K562 (cell line): Measurements from ENCODE around the gene USP10. TPM values are rescaled to one million over a fixed set of nuclear protein-coding genes. Genes with fewer than 3 reads are reported as not detected.

ENCODE experiments used
- ATAC-seq: fragments of 200-7000 bp; cut with Tn5 transposase; 3 replicates; pipeline ENCODE4 v1.9.1; 2020; ENCODE audit warnings: moderate library complexity
- BruUV-seq: library from RNA; stranded (reverse); fragments of 400-500 nt; replicated peaks from 2 replicates; lab custom pipeline; 2021; lab: Mats Ljungman, UMichigan
- CTCF ChIA-PET: fragments of 300-600 bp; formaldehyde crosslinking; extraction: SDS; loops from one replicate; lab custom pipeline; 2021; ENCODE audit warnings: low intra/inter-chr PET ratio; lab: Yijun Ruan, JAX
- POLR2A ChIA-PET: fragments of 300-600, 350-650 bp; sonication (Branson Sonifier 250); formaldehyde crosslinking; extraction: SDS; loops from one replicate; lab custom pipeline; 2021; ENCODE audit warnings: antibody characterized with exemption, inconsistent platforms; lab: Yijun Ruan, JAX
- DNase-seq, 4 experiments: peaks; one replicate each; pipeline versions ENCODE4 v3.0.0 to v3.0.0-alpha.2; 2011 to 2018; ENCODE audit warnings: low spot score in 3 of 4, mixed read lengths in 3 of 4; ENCODE audit errors: extremely low read depth in 1 of 4
- FAIRE-seq: peaks from 2 replicates; lab custom pipeline; 2011; peaks lifted over from hg19 to GRCh38; lab: Jason Lieb, UNC
- H2AFZ ChIP-seq: 2 replicates; pipeline ENCODE4 v1.6.0; 2011; ENCODE audit warnings: low read depth, low read length, control low read depth, inconsistent platforms
- H3K27ac ChIP-seq: fragments of 200-600 bp; 3 replicates; pipeline ENCODE4 v1.8.0; 2011; ENCODE audit warnings: low read depth, mild to moderate bottlenecking, control low read depth, inconsistent platforms, low read length, moderate library complexity, mixed read lengths; ENCODE audit errors: extremely low read depth
- H3K27me3 ChIP-seq, 2 experiments: fragments of 300-600 bp in 1 of 2; 2 replicates in 1 of 2; 3 replicates in 1 of 2; pipeline versions ENCODE4 v1.6.0 to v1.8.0; 2011; ENCODE audit warnings: inconsistent platforms in 2 of 2, low read length in 2 of 2, mild to moderate bottlenecking in 1 of 2, mixed read lengths in 1 of 2, moderate library complexity in 1 of 2; ENCODE audit not compliant: control insufficient read depth in 2 of 2, insufficient read depth in 2 of 2
- H3K36me3 ChIP-seq: fragments of 300-600 bp; 3 replicates; pipeline ENCODE4 v1.8.0; 2011; ENCODE audit warnings: mild to moderate bottlenecking, low read length, inconsistent platforms; ENCODE audit not compliant: control insufficient read depth, insufficient read depth
- H3K4me1 ChIP-seq, 2 experiments: fragments of 200-600 bp in 1 of 2; replicated peaks in 1 of 2; 2 replicates in 1 of 2; 3 replicates in 1 of 2; pipeline versions ENCODE4 v1.5.1 to v1.8.0; 2011; ENCODE audit warnings: inconsistent platforms in 2 of 2, low read length in 2 of 2, mild to moderate bottlenecking in 1 of 2, mixed read lengths in 1 of 2, moderate library complexity in 1 of 2; ENCODE audit not compliant: control insufficient read depth in 2 of 2, insufficient read depth in 2 of 2
- H3K4me2 ChIP-seq: 2 replicates; pipeline ENCODE4 v1.6.1; 2011; ENCODE audit warnings: low read length, control low read depth, inconsistent platforms, mixed read lengths; ENCODE audit not compliant: insufficient read depth
- H3K4me3 ChIP-seq: fragments of 200-600 bp; sonication (generic), shearing (Covaris generic); 2 replicates; pipeline ENCODE4 v1.5.1; 2016; ENCODE audit warnings: control low read depth, inconsistent platforms
- H3K79me2 ChIP-seq: fragments of 200-600 bp; 3 replicates; pipeline ENCODE4 v1.8.0; 2011; ENCODE audit warnings: low read length, inconsistent platforms; ENCODE audit not compliant: control insufficient read depth, insufficient read depth
- H3K9ac ChIP-seq, 2 experiments: 2 replicates each; pipeline versions ENCODE4 v1.6.0 to v1.6.1; 2011; ENCODE audit warnings: low read depth in 2 of 2, low read length in 2 of 2, control low read depth in 1 of 2, inconsistent platforms in 1 of 2, mild to moderate bottlenecking in 1 of 2, mixed read lengths in 1 of 2; ENCODE audit not compliant: insufficient read depth in 1 of 2
- H3K9me1 ChIP-seq: one replicate; pipeline ENCODE4 v1.6.0; 2011; ENCODE audit warnings: inconsistent platforms, mild to moderate bottlenecking, low read length, moderate library complexity; ENCODE audit not compliant: control insufficient read depth, insufficient read depth
- H3K9me3 ChIP-seq: replicated peaks from 2 replicates; pipeline ENCODE4 v1.5.1; 2011; ENCODE audit warnings: low read depth, low read length, inconsistent platforms; ENCODE audit not compliant: control insufficient read depth, insufficient read depth
- H4K20me1 ChIP-seq: replicated peaks from 2 replicates; pipeline ENCODE4 v1.6.1; 2011; ENCODE audit warnings: low read length, inconsistent platforms, mixed read lengths; ENCODE audit not compliant: control insufficient read depth, insufficient read depth
- ADNP ChIP-seq: fragments of 200-800 bp; sonication (Bioruptor generic); IDR thresholded peaks from 2 replicates; pipeline ENCODE4 v1.6.1; 2016; ENCODE audit warnings: missing genetic modification characterization, missing compliant biosample characterization
- BCOR ChIP-seq: fragments of 450-650 bp; IDR thresholded peaks from 2 replicates; pipeline ENCODE4 v1.6.1; 2016
- CBX1 ChIP-seq: sonication (generic); IDR thresholded peaks from 2 replicates; pipeline ENCODE4 v1.6.1; 2016; ENCODE audit warnings: antibody characterized with exemption, low read depth, mild to moderate bottlenecking
- CHD4 ChIP-seq: fragments of 200-600 bp; sonication (generic); IDR thresholded peaks from 3 replicates; pipeline ENCODE4 v1.6.1; 2012; ENCODE audit warnings: low read depth, mild to moderate bottlenecking, mixed read lengths, low read length, inconsistent platforms; ENCODE audit not compliant: insufficient read depth, insufficient replicate concordance, poor library complexity, severe bottlenecking
- HDAC2 ChIP-seq: fragments of 450-650 bp; IDR thresholded peaks from 2 replicates; pipeline ENCODE4 v1.6.1; 2016; ENCODE audit warnings: mild to moderate bottlenecking
- KDM1A ChIP-seq, 2 experiments: fragments of 450-650 bp; IDR thresholded peaks; 2 replicates each; pipeline ENCODE4 v1.6.1; 2016; ENCODE audit warnings: mild to moderate bottlenecking in 2 of 2
- NUFIP1 ChIP-seq: fragments of 450-650 bp; IDR thresholded peaks from 2 replicates; pipeline ENCODE4 v1.6.1; 2018; ENCODE audit not compliant: partially characterized antibody
- RBM25 ChIP-seq: fragments of 200-400 bp; formaldehyde crosslinking; IDR thresholded peaks from 2 replicates; pipeline ENCODE4 v1.6.1; 2018; ENCODE audit warnings: low read length, low read depth, moderate library complexity; ENCODE audit not compliant: severe bottlenecking
- RCOR1 ChIP-seq, 2 experiments: IDR thresholded peaks; 2 replicates each; pipeline ENCODE4 v1.6.1; 2012; ENCODE audit warnings: low read depth in 2 of 2, low read length in 2 of 2, borderline replicate concordance in 1 of 2, improper control_type of control experiment in 1 of 2
- SP1 ChIP-seq: sonication (generic); formaldehyde crosslinking; IDR thresholded peaks from 2 replicates; pipeline ENCODE4 v1.8.1; 2022; ENCODE audit warnings: mild to moderate bottlenecking, missing genetic modification reagents
- WGBS: fragments of 100-300 bp; shearing (Covaris generic); methylation state at CpG from one replicate; pipeline ENCODE4 v1.1.6; 2016; ENCODE audit warnings: low coverage, mixed read lengths; ENCODE audit not compliant: insufficient coverage; ENCODE audit errors: missing lambda C conversion rate; 5-methylcytosine and 5-hydroxymethylcytosine counted together
- in situ Hi-C: fragments of 300-500 bp; cut with MboI; formaldehyde crosslinking; loops from 4 replicates; pipeline ENCODE4 v1.15.0; 2018; ENCODE audit warnings: inconsistent platforms, mixed read lengths
- intact Hi-C: fragments of 100-400 bp; cut with micrococcal nuclease; formaldehyde crosslinking; loops from 2 replicates; pipeline ENCODE4 v1.14.2; 2022
- polyA plus RNA-seq, 8 experiments: library from polyadenylated mRNA; depleted of rRNA in 4 of 8; stranded (reverse) in 5 of 8; unstranded in 3 of 8; fragments of >200 nt; fragmentation: Nextera tagmentation in 2 of 8; fragmentation: Illumina TruSeq in 1 of 8; extraction: Ambion mirVana in 2 of 8; extraction: Trizol in 1 of 8; gene quantifications; 2 replicates each; pipeline versions ENCODE4 v1.2.1 to v1.2.3, GENCODE V29; 2011 to 2014; ENCODE audit warnings: inconsistent platforms in 1 of 8, missing spikeins in 1 of 8
- total RNA-seq, 7 experiments: library from RNA; depleted of rRNA in 6 of 7; stranded (reverse); fragments of >200 nt in 6 of 7; fragmentation: Illumina TruSeq in 2 of 7; extraction: Trizol in 2 of 7; gene quantifications; 2 replicates each; pipeline versions ENCODE4 v1.2.1 to v1.2.3, GENCODE V29; 2011 to 2021; ENCODE audit warnings: low replicate concordance in 1 of 7

Gene USP10
- total and polyA plus RNA-seq, 9 of the 15 experiments (the other 6 are each of a cell fraction or from before 2014, with no cell fraction given): 61.7 to 197 (median 116) TPM

DNA sequence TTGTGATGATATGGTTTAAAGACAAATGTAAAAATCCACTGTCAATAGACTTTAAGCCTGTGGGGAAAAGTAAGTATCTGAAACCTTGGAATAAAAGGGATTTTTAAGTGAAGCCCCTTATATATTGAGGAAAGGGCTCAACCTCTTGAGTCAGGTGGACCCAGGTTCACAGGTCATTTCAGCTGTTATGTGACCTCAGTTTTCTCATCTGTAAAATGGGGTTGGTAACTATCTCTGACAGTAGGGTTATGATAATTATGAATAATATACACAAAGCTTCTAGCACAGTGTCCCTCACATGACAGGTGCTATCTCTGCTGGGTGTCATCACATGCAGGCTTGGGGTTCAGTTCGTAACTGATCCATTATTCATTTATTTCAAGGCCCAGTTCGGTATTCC is 57.0 kb downstream of the USP10 start:
- DNase-seq (no peak), FAIRE-seq (no peak), ATAC-seq (no peak)
- ChIA-PET CTCF (interaction anchor here (0.6 to 1.7 kb wide), 3 partner anchors 196 to 226 kb away, joined by 3 to 4 read pairs (median 3); no protein-coding TSS in a partner anchor), POLR2A (no interaction called here)
- BruUV-seq: no TSS peak
- Histone ChIP-seq H3K9me1 (peaks cover 5% of the 10 kb centered on the region), H3K36me3 (peaks cover 83% of the 10 kb centered on the region), H3K9ac (no peak overlapping the region), H3K4me1 (peaks cover 0 to 9% of the 10 kb centered on the region in 2 experiments; a peak in 3 of 5 replicates), H3K79me2 (peaks cover 89% of the 10 kb centered on the region), H3K4me2 (no peak overlapping the region), H3K27ac (no peak overlapping the region), H3K27me3 (no peaks in the 10 kb centered on the region), H3K4me3 (no peak overlapping the region), H4K20me1 (peaks cover 47% of the 10 kb centered on the region), H3K9me3 (no peaks in the 10 kb centered on the region), H2AFZ (no peak overlapping the region)
- intact Hi-C loops: no loop called here
- 46% methylated on average over 2 of the region's 2 CpGs for WGBS
- TF ChIP-seq KDM1A (IDR thresholded peaks at IDR 0.05) (peak; percentile 44 to 71; a peak in 3 of 4 replicates), HDAC2 (0 out of 2 replicates have a peak, but pooled peaks have one; percentile 25), RBM25 (peak; percentile 96), RCOR1 (IDR thresholded peaks at IDR 0.05; ENCODE audit: borderline replicate concordance in 1 of 2, low read depth in 2 of 2, low read length in 2 of 2) (peak in 1 of 2 experiments; percentile 43; a peak in 2 of 4 replicates), CHD4 (peak; percentile 74), CBX1 (0 out of 2 replicates have a peak, but pooled peaks have one; percentile 24), NUFIP1 (no peak), BCOR (peak; percentile 88; the same call in 1 of the 2 replicates), SP1 (CRISPR knock-in tag) (no peak), ADNP (tag) (peak; percentile 92)
- in situ Hi-C loops: loop anchor here (5.0 kb wide), 1 partner anchor 210 kb away; no protein-coding TSS in a partner anchor
